ENCODE measurements around the gene DUSP19.
A peak's percentile ranks its signal among the peaks of the same experiment; 100 is the strongest.

Gene DUSP19

DNA sequence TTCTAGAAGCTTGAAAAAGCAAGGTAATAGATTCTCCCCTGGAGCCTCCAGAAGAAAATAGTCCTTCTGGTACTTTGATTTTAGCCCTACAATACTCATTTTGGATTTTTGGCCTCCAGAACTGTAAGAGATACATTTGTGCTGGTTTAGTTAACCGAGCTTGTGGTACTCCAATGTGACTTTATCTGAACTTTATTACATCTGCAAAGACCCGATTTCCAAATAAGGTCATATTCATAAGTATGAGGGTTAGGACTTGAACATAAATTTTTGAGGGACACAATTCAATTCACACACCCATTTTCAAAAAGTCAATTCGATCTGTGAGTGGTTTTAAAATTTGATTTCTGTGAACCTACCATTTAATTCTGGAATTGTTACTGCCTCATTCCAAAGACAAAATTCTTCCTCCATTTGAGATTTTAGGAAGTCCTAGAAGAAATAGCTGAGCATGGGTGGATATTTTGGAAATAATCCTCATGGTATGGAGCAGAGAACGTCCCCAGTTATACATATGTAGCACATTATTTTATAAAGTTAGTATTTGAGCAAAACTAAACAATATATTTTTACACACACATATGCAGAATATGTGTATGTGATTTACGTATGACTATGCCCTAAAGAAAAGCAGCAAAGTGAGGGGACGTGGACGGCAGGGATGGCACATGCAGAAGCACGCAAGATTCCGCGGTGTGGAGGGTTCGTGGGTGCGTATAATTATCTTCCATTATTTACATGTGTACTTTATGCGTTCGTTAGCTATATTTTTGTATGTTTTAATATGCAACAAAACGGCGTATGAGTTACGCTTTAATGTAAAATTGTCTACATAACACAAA is 44.8 kb downstream of the DUSP19 start:
- no peaks in the 10 kb centered on the region for H3K27me3 ChIP-seq (ENCODE audit: insufficient read depth, low read length)
- no peaks in the 10 kb centered on the region for H3K9me3 ChIP-seq (ENCODE audit: low read length)
- H2AFZ ChIP-seq (ENCODE audit: low read length), result peak overlapping the region; percentile 76
- peak overlapping the region; percentile 97 for H3K4me3 ChIP-seq (ENCODE audit: low read depth, low read length, poor library complexity, severe bottlenecking)
- peaks cover 38% of the 10 kb centered on the region for H3K79me2 ChIP-seq (ENCODE audit: insufficient read depth, low read length)
- H3K36me3 ChIP-seq (ENCODE audit: insufficient read depth, low read length), result peaks cover 1% of the 10 kb centered on the region; the same call in 1 of the 2 replicates
- H3K9me2 ChIP-seq (ENCODE audit: low read depth, low read length), result no peaks in the 10 kb centered on the region
- peak overlapping the region; percentile 94 for H3K4me2 ChIP-seq (ENCODE audit: low read length)
- peaks cover 32% of the 10 kb centered on the region for H3K4me1 ChIP-seq (ENCODE audit: insufficient read depth, low read length, severe bottlenecking)
- no peak for TF ChIP-seq CTCF (IDR thresholded peaks at IDR 0.05; ENCODE audit: low read length)
- TF ChIP-seq EZH2 (IDR thresholded peaks at IDR 0.05; ENCODE audit: borderline replicate concordance, low read length), result no peak
- H3F3A ChIP-seq (ENCODE audit: insufficient read depth, low read length), result no peaks in the 10 kb centered on the region
- H3K9ac ChIP-seq (ENCODE audit: low read length), result peak overlapping the region; percentile 83
- H3K27ac ChIP-seq (ENCODE audit: low read depth, low read length, poor library complexity, severe bottlenecking), result no peak overlapping the region
- H4K20me1 ChIP-seq (ENCODE audit: insufficient read depth, low read length), result no peaks in the 10 kb centered on the region

GRCh38 chr2:183123959-183124221 is 45.3 kb downstream of the DUSP19 start:
- H3K9me2 ChIP-seq (ENCODE audit: low read depth, low read length), result no peaks in the 10 kb centered on the region
- H3K36me3 ChIP-seq (ENCODE audit: insufficient read depth, low read length), result peaks cover 7% of the 10 kb centered on the region; the same call in 1 of the 2 replicates
- H3K79me2 ChIP-seq (ENCODE audit: insufficient read depth, low read length), result peaks cover 43% of the 10 kb centered on the region
- peaks cover 32% of the 10 kb centered on the region for H3K4me1 ChIP-seq (ENCODE audit: insufficient read depth, low read length, severe bottlenecking)
- no peaks in the 10 kb centered on the region for H3F3A ChIP-seq (ENCODE audit: insufficient read depth, low read length)
- TF ChIP-seq EZH2 (IDR thresholded peaks at IDR 0.05; ENCODE audit: borderline replicate concordance, low read length), result no peak
- no peak for TF ChIP-seq CTCF (IDR thresholded peaks at IDR 0.05; ENCODE audit: low read length)
- H3K9ac ChIP-seq (ENCODE audit: low read length), result peak overlapping the region; percentile 83
- peak overlapping the region; percentile 76 for H2AFZ ChIP-seq (ENCODE audit: low read length)
- H3K4me3 ChIP-seq (ENCODE audit: low read depth, low read length, poor library complexity, severe bottlenecking), result peak overlapping the region; percentile 97
- H3K4me2 ChIP-seq (ENCODE audit: low read length), result peak overlapping the region; percentile 94
- no peaks in the 10 kb centered on the region for H3K9me3 ChIP-seq (ENCODE audit: low read length)
- H4K20me1 ChIP-seq (ENCODE audit: insufficient read depth, low read length), result no peaks in the 10 kb centered on the region
- H3K27ac ChIP-seq (ENCODE audit: low read depth, low read length, poor library complexity, severe bottlenecking), result peak overlapping the region; percentile 84
- no peaks in the 10 kb centered on the region for H3K27me3 ChIP-seq (ENCODE audit: insufficient read depth, low read length)

DNA sequence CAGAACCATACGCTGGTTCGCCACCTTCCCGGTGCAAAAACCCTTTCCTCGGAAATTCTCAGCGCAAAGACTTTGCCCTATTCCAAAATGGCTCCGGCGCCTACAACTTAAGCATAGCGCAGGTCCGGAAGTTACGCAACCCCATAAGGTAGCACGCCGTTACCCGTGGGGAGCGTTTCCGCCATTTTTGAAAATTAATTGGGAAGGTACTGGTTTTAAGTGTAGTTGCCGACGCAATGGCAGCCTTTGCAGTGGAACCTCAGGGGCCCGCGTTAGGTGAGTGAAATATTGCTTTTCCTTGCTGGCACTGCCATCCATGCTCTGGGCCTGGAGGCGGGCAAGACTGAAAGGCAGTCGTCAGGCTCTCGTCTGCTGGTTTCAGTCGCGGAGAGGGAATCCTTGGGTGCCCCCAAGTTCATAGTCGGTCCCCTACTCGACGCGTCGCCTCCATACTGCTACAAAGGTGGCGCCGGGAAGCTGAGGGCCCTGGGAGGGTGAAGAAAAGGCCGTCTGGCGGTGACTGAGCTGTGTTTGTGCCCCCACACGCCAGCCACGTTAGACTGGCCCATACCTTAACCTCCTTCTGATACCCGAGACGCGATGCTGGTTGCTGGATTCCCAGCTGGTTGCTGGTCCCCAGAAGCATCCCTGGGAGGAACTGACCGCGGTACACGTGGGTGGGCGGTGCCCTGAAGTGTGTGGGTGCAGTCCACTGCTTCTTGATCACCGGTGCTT is 45.8 kb downstream of the DUSP19 start, which contains the start of gene NUP35:
TSS of gene NUP35 (plus strand) at position 222 of the 735 bp plus-strand sequence. CDS start at position 237, 15 bp downstream.
- H3K27me3 ChIP-seq (ENCODE audit: insufficient read depth, low read length), result no peaks in the 10 kb centered on the region
- peaks cover 9% of the 10 kb centered on the region for H3K36me3 ChIP-seq (ENCODE audit: insufficient read depth, low read length)
- no peaks in the 10 kb centered on the region for H3F3A ChIP-seq (ENCODE audit: insufficient read depth, low read length)
- H3K9ac ChIP-seq (ENCODE audit: low read length), result peak within 1 kb of the TSS; percentile 83
- H3K9me3 ChIP-seq (ENCODE audit: low read length), result no peaks in the 10 kb centered on the region
- H3K9me2 ChIP-seq (ENCODE audit: low read depth, low read length), result no peaks in the 10 kb centered on the region
- H4K20me1 ChIP-seq (ENCODE audit: insufficient read depth, low read length), result no peaks in the 10 kb centered on the region
- H3K4me3 ChIP-seq (ENCODE audit: low read depth, low read length, poor library complexity, severe bottlenecking), result peak within 1 kb of the TSS; percentile 97
- peaks cover 32% of the 10 kb centered on the region for H3K4me1 ChIP-seq (ENCODE audit: insufficient read depth, low read length, severe bottlenecking)
- peak within 1 kb of the TSS; percentile 84 for H3K27ac ChIP-seq (ENCODE audit: low read depth, low read length, poor library complexity, severe bottlenecking)
- TF ChIP-seq EZH2 (IDR thresholded peaks at IDR 0.05; ENCODE audit: borderline replicate concordance, low read length) (no peak), CTCF (IDR thresholded peaks at IDR 0.05; ENCODE audit: low read length) (no peak)
- H2AFZ ChIP-seq (ENCODE audit: low read length), result peak within 1 kb of the TSS; percentile 76
- H3K79me2 ChIP-seq (ENCODE audit: insufficient read depth, low read length), result peaks cover 48% of the 10 kb centered on the region
- peak within 1 kb of the TSS; percentile 94 for H3K4me2 ChIP-seq (ENCODE audit: low read length)
